ENCODE results near the gene ATP8B1. TPM values are rescaled to one million over a fixed set of nuclear protein-coding genes. Genes with fewer than 3 reads are reported as not detected.
A peak's percentile ranks its signal among the peaks of the same experiment; 100 is the strongest.

The ATP8B1 gene
- total and polyA plus RNA-seq, 10 donors: 1.0 to 22.0 (median 12.7) TPM

DNA sequence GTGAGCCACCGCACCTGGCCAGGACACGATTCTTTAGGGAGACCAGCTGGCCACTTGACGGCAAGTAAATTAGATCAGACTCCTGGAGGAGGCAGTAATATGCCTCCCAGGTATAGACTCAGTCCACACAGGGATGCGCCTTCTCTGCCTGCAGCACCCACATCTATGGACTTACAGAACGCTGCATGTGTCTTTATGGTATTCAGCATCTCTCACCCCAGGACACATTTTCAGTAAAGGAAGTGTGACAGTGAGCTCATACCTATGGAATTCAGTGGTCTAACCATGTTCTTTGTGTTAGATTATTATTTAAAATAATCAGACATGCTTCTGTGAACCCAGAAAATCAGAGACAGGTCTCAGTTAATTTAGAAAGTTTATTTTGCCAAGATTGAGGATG lies 175.6 kb downstream of the ATP8B1 start:
- WGBS, 5 donors: 88 to 95% (median 92%) methylated on average over 5 of the region's 5 CpGs
- Histone ChIP-seq H3K27me3 (replicated peaks in 1 of 7) (no peaks in the 10 kb centered on the region), H3K4me3 (no peak overlapping the region), H3K4me1 (peaks cover 7 to 28% (median 23%) of the 10 kb centered on the region in 6 donors), H3K36me3 (no peaks in the 10 kb centered on the region), H3K27ac (no peak overlapping the region), H3K9me3 (no peaks in the 10 kb centered on the region)
- TF ChIP-seq CTCF (IDR thresholded peaks at IDR 0.05 in 8 of 11, conservative IDR thresholded peaks at IDR 0.05 in 3 of 11): no peak
- no peak for TF ChIP-seq POLR2AphosphoS5 (IDR thresholded peaks at IDR 0.05)
- TF ChIP-seq POLR2A (IDR thresholded peaks at IDR 0.05): no peak
- intact Hi-C loops (cut with DNase I; ENCODE audit: low total_unique reads): no loop called here
- no peak for DNase-seq

GRCh38 chr18:57624988-57625387 lies 178.1 kb downstream of the ATP8B1 start:
- WGBS, 5 donors: 64 to 88% (median 83%) methylated on average over 2 to 4 of the region's 4 CpGs
- Histone ChIP-seq H3K4me3 (no peak overlapping the region), H3K27ac (no peak overlapping the region), H3K27me3 (replicated peaks in 1 of 7) (no peaks in the 10 kb centered on the region), H3K36me3 (peaks cover 0 to 3% (median 0%) of the 10 kb centered on the region in 6 donors), H3K4me1 (peaks cover 8 to 28% (median 23%) of the 10 kb centered on the region in 6 donors), H3K9me3 (no peaks in the 10 kb centered on the region)
- TF ChIP-seq POLR2AphosphoS5 (IDR thresholded peaks at IDR 0.05) (no peak), POLR2A (IDR thresholded peaks at IDR 0.05) (no peak)
- DNase-seq: no peak
- intact Hi-C loops (cut with DNase I; ENCODE audit: low total_unique reads): no loop called here

DNA sequence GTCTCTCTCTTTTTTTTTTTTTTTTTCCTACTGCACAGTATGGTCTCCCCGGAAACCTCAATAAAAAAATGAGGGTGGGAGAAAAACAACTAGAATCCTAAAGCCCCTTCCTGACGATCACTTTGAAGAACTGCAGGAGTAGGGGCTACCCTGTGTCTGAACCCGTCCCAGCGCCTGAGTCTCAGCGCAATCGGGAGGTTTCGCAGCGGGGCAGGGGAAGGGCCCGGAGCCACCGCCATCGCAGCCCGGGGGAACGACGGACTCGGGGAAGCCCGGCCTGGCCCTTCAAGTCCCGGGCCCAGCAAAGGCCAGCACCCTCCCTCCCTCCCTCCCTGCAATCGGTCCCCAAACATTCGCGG lies 181.9 kb downstream of the ATP8B1 start:
- no peak for TF ChIP-seq POLR2A (IDR thresholded peaks at IDR 0.05)
- no peak for TF ChIP-seq CTCF (IDR thresholded peaks at IDR 0.05 in 8 of 11, conservative IDR thresholded peaks at IDR 0.05 in 3 of 11)
- no peak for TF ChIP-seq POLR2AphosphoS5 (IDR thresholded peaks at IDR 0.05)
- peaks cover 0 to 41% (median 10%) of the 10 kb centered on the region in 6 donors for H3K36me3 ChIP-seq
- 0 to 1% (median 1%) methylated on average over 13 to 20 of the region's 20 CpGs for WGBS, 5 donors
- intact Hi-C loops (cut with DNase I; ENCODE audit: low total_unique reads): no loop called here
- no peaks in the 10 kb centered on the region for H3K9me3 ChIP-seq
- peaks cover 12 to 42% (median 29%) of the 10 kb centered on the region in 6 donors for H3K4me1 ChIP-seq
- H3K27me3 ChIP-seq (replicated peaks in 1 of 7): no peaks in the 10 kb centered on the region
- H3K4me3 ChIP-seq: peak overlapping the region; percentile 69 to 85 (median 78)
- H3K27ac ChIP-seq: peak overlapping the region; percentile 90 to 96 (median 94)
- DNase-seq: no peak

GRCh38 chr18:57619876-57620275 lies 183.2 kb downstream of the ATP8B1 start:
- WGBS, 5 donors: 78 to 99% (median 91%) methylated on average over 3 of the region's 3 CpGs
- H3K36me3 ChIP-seq: peaks cover 0 to 55% (median 22%) of the 10 kb centered on the region in 6 donors
- no peak for DNase-seq
- TF ChIP-seq POLR2A (IDR thresholded peaks at IDR 0.05) (no peak), CTCF (IDR thresholded peaks at IDR 0.05 in 8 of 11, conservative IDR thresholded peaks at IDR 0.05 in 3 of 11) (no peak), POLR2AphosphoS5 (IDR thresholded peaks at IDR 0.05) (no peak)
- H3K4me3 ChIP-seq: peak overlapping the region in 1 of 8 donors; percentile 2
- no peaks in the 10 kb centered on the region for H3K27me3 ChIP-seq (replicated peaks in 1 of 7)
- H3K9me3 ChIP-seq: no peaks in the 10 kb centered on the region
- H3K27ac ChIP-seq: no peak overlapping the region
- peaks cover 12 to 44% (median 29%) of the 10 kb centered on the region in 6 donors for H3K4me1 ChIP-seq
- intact Hi-C loops (cut with DNase I; ENCODE audit: low total_unique reads): no loop called here

DNA sequence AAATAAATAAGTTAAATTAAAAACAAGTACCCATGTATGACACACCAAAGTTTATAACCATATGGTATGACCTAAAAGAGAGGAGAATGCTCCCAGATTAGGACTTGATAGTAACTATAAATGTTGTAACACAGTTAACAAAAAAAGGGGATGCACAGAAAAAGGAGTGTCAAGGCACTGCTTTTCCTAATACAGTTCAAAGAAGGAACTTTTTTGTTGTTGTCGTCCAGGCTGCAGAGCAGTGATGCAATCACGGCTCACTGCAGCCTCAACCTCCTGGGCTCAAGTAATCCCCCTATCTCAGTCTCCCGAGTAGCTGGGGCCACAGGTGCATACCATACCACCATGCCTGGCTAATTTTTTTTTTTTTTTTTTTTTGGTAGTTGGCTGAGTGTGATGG lies 184.2 kb downstream of the ATP8B1 start:
- Histone ChIP-seq H3K4me3 (no peak overlapping the region), H3K27ac (peak overlapping the region in 1 of 8 donors; percentile 0), H3K4me1 (peaks cover 12 to 48% (median 29%) of the 10 kb centered on the region in 6 donors), H3K27me3 (replicated peaks in 1 of 7) (no peaks in the 10 kb centered on the region), H3K36me3 (peaks cover 0 to 64% (median 32%) of the 10 kb centered on the region in 6 donors), H3K9me3 (no peaks in the 10 kb centered on the region)
- no peak for DNase-seq
- intact Hi-C loops (cut with DNase I; ENCODE audit: low total_unique reads): no loop called here
- 49 to 86% (median 71%) methylated on average over 3 of the region's 3 CpGs for WGBS, 5 donors
- TF ChIP-seq POLR2A (IDR thresholded peaks at IDR 0.05) (no peak), POLR2AphosphoS5 (IDR thresholded peaks at IDR 0.05) (no peak), CTCF (IDR thresholded peaks at IDR 0.05 in 8 of 11, conservative IDR thresholded peaks at IDR 0.05 in 3 of 11) (no peak)

Data from spleen (tissue), 11 donors.